Activated T-helper 2 cell treated with anti-CD3 and anti-CD28 coated beads, Interferon-gamma antibody, Interleukin-2, Interleukin-4, amounts not matched to agents 10 μg/mL and 5 μg/mL and 100 μg/mL, durations not matched to agents 14 hours and 24 hours and 36 hours (primary cell): ENCODE measurements around the gene AMBRA1. TPM values are rescaled to one million over a fixed set of nuclear protein-coding genes. Genes with fewer than 3 reads are reported as not detected.

Experiments used
- DNase-seq: peaks from one replicate; pipeline ENCODE4 v3.0.0; 2021; ENCODE audit warnings: low spot score
- H3K27ac Mint-ChIP-seq: one replicate; pipeline ENCODE4 v1.8.0; 2021; ENCODE audit warnings: mixed read lengths
- H3K27me3 Mint-ChIP-seq: one replicate; pipeline ENCODE4 v1.8.0; 2021; ENCODE audit warnings: low read depth, mixed read lengths
- H3K36me3 Mint-ChIP-seq: one replicate; pipeline ENCODE4 v1.8.0; 2021; ENCODE audit warnings: low read depth, mixed read lengths
- H3K4me1 Mint-ChIP-seq: one replicate; pipeline ENCODE4 v1.8.0; 2021; ENCODE audit warnings: low read depth, mixed read lengths
- H3K4me3 Mint-ChIP-seq: one replicate; pipeline ENCODE4 v1.8.0; 2021; ENCODE audit warnings: low read depth, mild to moderate bottlenecking, moderate library complexity, mixed read lengths
- H3K9me3 Mint-ChIP-seq: one replicate; pipeline ENCODE4 v1.8.0; 2021; ENCODE audit warnings: mixed read lengths
- intact Hi-C: fragments of 100-400 bp; cut with micrococcal nuclease; formaldehyde crosslinking; loops from one replicate; pipeline ENCODE4 v1.15.1; 2023
- total RNA-seq: library from RNA; stranded (reverse); gene quantifications from 2 replicates; pipeline ENCODE4 v1.2.3, GENCODE V29; 2022

The AMBRA1 gene
- total RNA-seq, 1 donor from 2014 or later: 32.7 TPM

- H3K4me1 Mint-ChIP-seq: peaks cover 2% of the 10 kb centered on the region
- H3K4me3 Mint-ChIP-seq: no peak overlapping the region
- H3K36me3 Mint-ChIP-seq: peaks cover 12% of the 10 kb centered on the region
- H3K27ac Mint-ChIP-seq: no peak overlapping the region
- intact Hi-C loops: no loop called here
- no peaks in the 10 kb centered on the region for H3K27me3 Mint-ChIP-seq
- no peaks in the 10 kb centered on the region for H3K9me3 Mint-ChIP-seq
- DNase-seq: no peak
These were observed 156.6 kb downstream of the AMBRA1 start for GRCh38 chr11:46437122-46437689.

- intact Hi-C loops: no loop called here
- no peaks in the 10 kb centered on the region for H3K27me3 Mint-ChIP-seq
- no peaks in the 10 kb centered on the region for H3K9me3 Mint-ChIP-seq
- H3K36me3 Mint-ChIP-seq: peaks cover 8% of the 10 kb centered on the region
- peaks cover 2% of the 10 kb centered on the region for H3K4me1 Mint-ChIP-seq
- no peak overlapping the region for H3K4me3 Mint-ChIP-seq
- H3K27ac Mint-ChIP-seq: no peak overlapping the region
- no peak for DNase-seq
These were observed 157.7 kb downstream of the AMBRA1 start for GRCh38 chr11:46436113-46436512.

GRCh38 chr11:46435679-46436078, 158.1 kb downstream of the AMBRA1 start:
- no peak for DNase-seq
- no peaks in the 10 kb centered on the region for H3K9me3 Mint-ChIP-seq
- H3K36me3 Mint-ChIP-seq: peaks cover 4% of the 10 kb centered on the region
- H3K4me1 Mint-ChIP-seq: peaks cover 2% of the 10 kb centered on the region
- intact Hi-C loops: no loop called here
- H3K27me3 Mint-ChIP-seq: no peaks in the 10 kb centered on the region
- no peak overlapping the region for H3K4me3 Mint-ChIP-seq
- no peak overlapping the region for H3K27ac Mint-ChIP-seq

GRCh38 chr11:46431211-46431610, 162.6 kb downstream of the AMBRA1 start:
- no peaks in the 10 kb centered on the region for H3K9me3 Mint-ChIP-seq
- intact Hi-C loops: no loop called here
- H3K27me3 Mint-ChIP-seq: no peaks in the 10 kb centered on the region
- H3K4me3 Mint-ChIP-seq: no peak overlapping the region
- peaks cover 23% of the 10 kb centered on the region for H3K36me3 Mint-ChIP-seq
- no peak for DNase-seq
- H3K4me1 Mint-ChIP-seq: peaks cover 3% of the 10 kb centered on the region
- no peak overlapping the region for H3K27ac Mint-ChIP-seq

- H3K4me3 Mint-ChIP-seq: no peak overlapping the region
- no peak overlapping the region for H3K27ac Mint-ChIP-seq
- DNase-seq: no peak
- no peaks in the 10 kb centered on the region for H3K9me3 Mint-ChIP-seq
- peaks cover 23% of the 10 kb centered on the region for H3K36me3 Mint-ChIP-seq
- H3K4me1 Mint-ChIP-seq: peaks cover 1% of the 10 kb centered on the region
- intact Hi-C loops: no loop called here
- H3K27me3 Mint-ChIP-seq: no peaks in the 10 kb centered on the region
These were observed 164.1 kb downstream of the AMBRA1 start for GRCh38 chr11:46429717-46430116.

- H3K9me3 Mint-ChIP-seq: no peaks in the 10 kb centered on the region
- H3K36me3 Mint-ChIP-seq: peaks cover 28% of the 10 kb centered on the region
- no peaks in the 10 kb centered on the region for H3K27me3 Mint-ChIP-seq
- peaks cover 1% of the 10 kb centered on the region for H3K4me1 Mint-ChIP-seq
- DNase-seq: no peak
- intact Hi-C loops: no loop called here
- no peak overlapping the region for H3K4me3 Mint-ChIP-seq
- no peak overlapping the region for H3K27ac Mint-ChIP-seq
These were observed 166.5 kb downstream of the AMBRA1 start for GRCh38 chr11:46427364-46427763.

- intact Hi-C loops: no loop called here
- Mint-ChIP-seq H3K9me3 (no peaks in the 10 kb centered on the region), H3K27ac (no peak overlapping the region), H3K27me3 (no peaks in the 10 kb centered on the region), H3K36me3 (peaks cover 30% of the 10 kb centered on the region), H3K4me3 (no peak overlapping the region), H3K4me1 (peaks cover 1% of the 10 kb centered on the region)
- no peak for DNase-seq
These were observed 167.4 kb downstream of the AMBRA1 start for GRCh38 chr11:46426233-46426991.

GRCh38 chr11:46422588-46422987, 171.2 kb downstream of the AMBRA1 start:
- intact Hi-C loops: no loop called here
- H3K4me3 Mint-ChIP-seq: no peak overlapping the region
- peaks cover 23% of the 10 kb centered on the region for H3K36me3 Mint-ChIP-seq

GRCh38 chr11:46421257-46421880, 172.5 kb downstream of the AMBRA1 start:
- Mint-ChIP-seq H3K9me3 (no peaks in the 10 kb centered on the region), H3K27ac (no peak overlapping the region), H3K4me1 (peaks cover 7% of the 10 kb centered on the region), H3K4me3 (no peak overlapping the region), H3K36me3 (peaks cover 14% of the 10 kb centered on the region), H3K27me3 (no peaks in the 10 kb centered on the region)
- no peak for DNase-seq
- intact Hi-C loops: no loop called here

More at GRCh38 chr11:46422588-46422987, 171.2 kb downstream of the AMBRA1 start:
- H3K4me1 Mint-ChIP-seq: peaks cover 8% of the 10 kb centered on the region
- no peak for DNase-seq
- H3K9me3 Mint-ChIP-seq: no peaks in the 10 kb centered on the region
- no peak overlapping the region for H3K27ac Mint-ChIP-seq
- no peaks in the 10 kb centered on the region for H3K27me3 Mint-ChIP-seq

GRCh38 chr11:46420513-46420912, 173.3 kb downstream of the AMBRA1 start:
- peaks cover 7% of the 10 kb centered on the region for H3K4me1 Mint-ChIP-seq
- peaks cover 19% of the 10 kb centered on the region for H3K36me3 Mint-ChIP-seq
- intact Hi-C loops: no loop called here
- DNase-seq: no peak
- no peaks in the 10 kb centered on the region for H3K27me3 Mint-ChIP-seq
- H3K4me3 Mint-ChIP-seq: no peak overlapping the region
- H3K27ac Mint-ChIP-seq: peak overlapping the region; percentile 10
- H3K9me3 Mint-ChIP-seq: no peaks in the 10 kb centered on the region

GRCh38 chr11:46418751-46419150, 175.1 kb downstream of the AMBRA1 start:
- Mint-ChIP-seq H3K9me3 (no peaks in the 10 kb centered on the region), H3K27me3 (no peaks in the 10 kb centered on the region), H3K27ac (no peak overlapping the region), H3K4me3 (no peak overlapping the region), H3K36me3 (peaks cover 26% of the 10 kb centered on the region), H3K4me1 (peaks cover 7% of the 10 kb centered on the region)
- no peak for DNase-seq
- intact Hi-C loops: no loop called here

- no peak overlapping the region for H3K4me3 Mint-ChIP-seq
- peaks cover 7% of the 10 kb centered on the region for H3K4me1 Mint-ChIP-seq
- no peak for DNase-seq
- intact Hi-C loops: no loop called here
- peaks cover 29% of the 10 kb centered on the region for H3K36me3 Mint-ChIP-seq
- H3K27me3 Mint-ChIP-seq: no peaks in the 10 kb centered on the region
- H3K9me3 Mint-ChIP-seq: no peaks in the 10 kb centered on the region
- no peak overlapping the region for H3K27ac Mint-ChIP-seq
These were observed 176.1 kb downstream of the AMBRA1 start for GRCh38 chr11:46417711-46418110.

GRCh38 chr11:46414879-46415278, 178.9 kb downstream of the AMBRA1 start:
- Mint-ChIP-seq H3K4me1 (no peaks in the 10 kb centered on the region), H3K4me3 (no peak overlapping the region), H3K27ac (no peak overlapping the region), H3K9me3 (no peaks in the 10 kb centered on the region), H3K27me3 (no peaks in the 10 kb centered on the region), H3K36me3 (peaks cover 27% of the 10 kb centered on the region)
- intact Hi-C loops: no loop called here
- DNase-seq: no peak
